Ovary (tissue), 1 donor: ENCODE results near the gene SGMS1.

Source experiments
- EP300 ChIP-seq: sonication (generic); formaldehyde crosslinking; IDR thresholded peaks from one replicate; pipeline ENCODE4 v1.6.1; 2017; ENCODE audit warnings: antibody characterized with exemption
- POLR2A ChIP-seq: fragments of 450-650 bp; IDR thresholded peaks from one replicate; pipeline ENCODE4 v1.6.1; 2017; ENCODE audit warnings: antibody characterized with exemption, mild to moderate bottlenecking, moderate library complexity

GRCh38 chr10:50469778-50470193 is 154.0 kb downstream of the SGMS1 start:
- TF ChIP-seq POLR2A (no peak), EP300 (no peak)
